GM21515 (cell line): ENCODE results near the gene CTPS1.
A peak's percentile ranks its signal among the peaks of the same experiment; 100 is the strongest.

Experiments
- ATAC-seq: cut with Tn5 transposase; IDR thresholded peaks from one replicate; pipeline ENCODE4 v1.9.1; 2021; ENCODE audit not compliant: unreplicated experiment

The CTPS1 gene, protein sequence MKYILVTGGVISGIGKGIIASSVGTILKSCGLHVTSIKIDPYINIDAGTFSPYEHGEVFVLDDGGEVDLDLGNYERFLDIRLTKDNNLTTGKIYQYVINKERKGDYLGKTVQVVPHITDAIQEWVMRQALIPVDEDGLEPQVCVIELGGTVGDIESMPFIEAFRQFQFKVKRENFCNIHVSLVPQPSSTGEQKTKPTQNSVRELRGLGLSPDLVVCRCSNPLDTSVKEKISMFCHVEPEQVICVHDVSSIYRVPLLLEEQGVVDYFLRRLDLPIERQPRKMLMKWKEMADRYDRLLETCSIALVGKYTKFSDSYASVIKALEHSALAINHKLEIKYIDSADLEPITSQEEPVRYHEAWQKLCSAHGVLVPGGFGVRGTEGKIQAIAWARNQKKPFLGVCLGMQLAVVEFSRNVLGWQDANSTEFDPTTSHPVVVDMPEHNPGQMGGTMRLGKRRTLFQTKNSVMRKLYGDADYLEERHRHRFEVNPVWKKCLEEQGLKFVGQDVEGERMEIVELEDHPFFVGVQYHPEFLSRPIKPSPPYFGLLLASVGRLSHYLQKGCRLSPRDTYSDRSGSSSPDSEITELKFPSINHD

GRCh38 chr1:40979241-40980067, at the start of gene CTPS1:
TSS of gene CTPS1 (plus strand) at chr1:40979696. CDS start at chr1:40983291, 3,595 bp downstream.
- peak; percentile 89 for ATAC-seq

GRCh38 chr1:40930174-40930964, 49.1 kb upstream of the CTPS1 start:
- no peak for ATAC-seq

- ATAC-seq: no peak
Observed at GRCh38 chr1:40931601-40932000, 47.9 kb upstream of the CTPS1 start.

GRCh38 chr1:40932006-40932405, 47.5 kb upstream of the CTPS1 start:
- no peak for ATAC-seq

DNA sequence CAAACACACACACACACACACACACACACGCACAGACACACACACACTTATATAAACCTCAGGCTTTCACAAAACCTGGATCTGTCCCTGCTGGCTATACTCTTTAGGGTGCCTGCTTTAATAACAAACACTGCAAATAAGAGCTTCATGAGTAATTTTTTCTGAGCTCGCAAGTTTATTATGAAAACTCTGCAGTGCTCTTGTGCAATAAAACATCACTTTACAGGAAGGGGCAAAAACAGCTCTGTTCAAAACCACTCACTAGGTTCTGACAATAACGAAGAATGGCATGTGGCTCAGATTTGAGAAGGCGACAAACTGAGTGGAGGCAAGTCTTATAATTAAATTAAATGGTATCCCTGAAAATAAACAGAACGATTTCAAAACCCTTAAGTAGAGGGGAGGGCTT, 42.6 kb upstream of the CTPS1 start:
- no peak for ATAC-seq

DNA sequence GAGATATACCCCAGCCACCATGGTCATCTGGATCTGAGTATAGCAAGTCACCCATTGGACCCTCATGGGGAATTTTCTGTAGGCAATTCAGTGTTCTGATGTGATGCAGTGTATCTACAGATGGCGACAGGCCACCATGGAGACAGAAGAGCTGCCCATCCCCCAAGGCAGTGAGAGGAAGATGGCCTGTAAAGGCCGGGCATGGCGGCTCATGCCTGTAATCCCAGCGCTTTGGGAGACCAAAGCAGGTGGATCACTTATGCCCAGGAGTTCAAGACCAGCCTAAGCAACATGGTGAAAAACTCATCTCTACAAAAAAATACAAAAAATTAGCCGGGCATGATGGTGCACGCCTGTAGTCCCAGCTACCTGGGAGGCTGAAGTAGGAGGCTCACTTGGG, 41.1 kb upstream of the CTPS1 start:
- ATAC-seq: no peak

DNA sequence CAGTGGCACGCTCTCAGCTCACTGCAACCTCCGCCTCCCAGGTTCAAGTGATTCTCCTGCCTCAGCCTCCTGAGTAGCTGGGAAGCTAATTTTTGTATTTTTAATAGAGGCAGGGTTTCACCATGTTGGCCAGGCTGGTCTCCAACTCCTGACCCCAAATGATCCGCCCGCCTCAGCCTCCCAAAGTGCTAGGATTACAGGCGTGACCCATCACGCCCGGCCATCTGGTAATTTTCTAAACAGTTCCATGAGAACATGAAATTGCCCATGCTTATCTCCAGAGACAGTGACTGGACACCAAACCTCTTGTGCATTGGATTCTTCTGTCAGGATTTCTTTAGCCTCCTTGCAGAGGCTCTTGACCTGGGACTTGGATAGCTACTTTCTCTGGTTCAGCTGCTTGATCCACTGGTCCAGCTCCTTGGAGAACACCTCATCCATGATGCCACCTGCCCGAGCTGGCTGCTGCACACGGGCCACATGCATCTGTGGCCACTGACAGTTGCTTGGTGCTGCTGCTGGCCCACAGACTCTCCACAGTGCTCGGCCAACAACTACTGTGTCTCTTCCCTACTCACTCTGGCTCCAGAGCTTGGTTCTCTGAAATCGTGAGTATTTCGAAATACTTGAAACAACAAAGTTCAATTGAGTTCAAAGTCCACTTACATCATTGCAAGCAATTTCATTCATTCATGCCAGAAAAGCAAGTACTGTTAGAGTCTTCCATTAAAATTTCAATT, 40.0 kb upstream of the CTPS1 start:
- ATAC-seq: no peak

DNA sequence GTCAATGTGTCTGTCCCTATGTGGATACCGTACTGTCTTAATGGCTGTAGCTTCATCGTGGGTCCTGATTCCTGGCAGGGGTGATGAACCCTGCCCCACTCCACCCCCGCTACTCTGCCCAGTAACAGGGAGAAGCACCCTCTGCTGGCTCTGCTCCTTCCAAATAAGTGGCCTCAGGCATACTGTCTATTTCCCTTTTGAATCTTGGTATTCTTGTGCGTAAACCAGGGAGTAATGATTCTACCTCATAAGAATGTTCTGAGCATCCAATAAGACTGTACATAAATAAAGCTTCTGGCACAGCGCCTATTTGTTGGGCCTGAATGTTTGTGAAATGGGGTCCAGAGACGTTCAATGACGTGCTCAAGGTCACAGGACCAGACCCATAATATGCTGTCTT, 35.2 kb upstream of the CTPS1 start:
- no peak for ATAC-seq

DNA sequence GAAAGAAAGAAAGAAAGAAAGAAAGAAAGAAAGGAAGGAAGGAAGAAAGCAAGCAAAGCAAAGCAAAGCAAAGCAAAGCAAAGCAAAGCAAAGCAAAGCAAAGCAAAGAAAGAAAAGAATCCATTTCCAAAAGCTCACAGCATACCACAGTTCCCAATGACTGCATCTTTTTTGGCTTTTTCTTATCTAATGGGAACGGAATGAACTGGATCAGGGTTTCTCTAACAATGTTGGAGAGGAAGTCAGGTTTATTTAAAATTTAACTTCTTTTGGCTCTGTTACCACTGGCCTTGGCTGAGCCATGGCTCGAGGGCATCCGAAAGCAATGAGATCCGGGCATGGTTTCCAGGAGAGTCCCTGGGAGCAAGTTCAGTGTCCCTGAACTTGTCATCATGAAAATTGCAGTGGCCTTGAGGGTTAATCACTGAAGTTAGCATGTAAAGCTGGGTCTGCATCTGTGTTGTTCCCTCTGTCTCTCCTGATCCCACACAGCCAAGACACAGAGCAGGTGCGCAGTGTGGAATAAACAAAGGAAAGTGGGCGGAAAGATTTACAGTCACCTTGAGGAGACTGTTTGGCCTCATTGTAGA, 34.6 kb upstream of the CTPS1 start:
- ATAC-seq: no peak

GRCh38 chr1:40945491-40945973, 34.0 kb upstream of the CTPS1 start:
- ATAC-seq: no peak

GRCh38 chr1:40948741-40949443, 30.6 kb upstream of the CTPS1 start:
- no peak for ATAC-seq

DNA sequence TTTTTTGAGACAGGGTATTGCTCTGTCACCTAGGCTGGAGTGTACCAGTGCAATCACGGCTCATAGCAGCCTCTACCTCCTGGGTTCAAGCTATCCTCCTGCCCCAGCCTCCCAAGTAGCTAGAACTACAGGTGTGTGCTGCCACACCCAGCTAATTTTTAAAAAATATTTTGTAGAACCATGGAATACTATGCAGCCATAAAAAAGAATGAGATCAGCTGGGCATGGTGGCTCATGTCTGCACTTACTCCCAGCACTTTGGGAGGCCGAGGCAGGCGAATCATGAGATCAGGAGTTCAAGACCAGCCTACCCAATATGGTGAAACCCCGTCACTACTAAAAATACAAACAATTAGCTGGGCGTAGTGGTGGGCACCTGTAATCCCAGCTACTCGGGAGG, 29.9 kb upstream of the CTPS1 start:
- ATAC-seq: no peak

- ATAC-seq: no peak
Observed at GRCh38 chr1:40951943-40952743, 27.4 kb upstream of the CTPS1 start.

- ATAC-seq: no peak
Observed at GRCh38 chr1:40952744-40953315, 26.7 kb upstream of the CTPS1 start.

DNA sequence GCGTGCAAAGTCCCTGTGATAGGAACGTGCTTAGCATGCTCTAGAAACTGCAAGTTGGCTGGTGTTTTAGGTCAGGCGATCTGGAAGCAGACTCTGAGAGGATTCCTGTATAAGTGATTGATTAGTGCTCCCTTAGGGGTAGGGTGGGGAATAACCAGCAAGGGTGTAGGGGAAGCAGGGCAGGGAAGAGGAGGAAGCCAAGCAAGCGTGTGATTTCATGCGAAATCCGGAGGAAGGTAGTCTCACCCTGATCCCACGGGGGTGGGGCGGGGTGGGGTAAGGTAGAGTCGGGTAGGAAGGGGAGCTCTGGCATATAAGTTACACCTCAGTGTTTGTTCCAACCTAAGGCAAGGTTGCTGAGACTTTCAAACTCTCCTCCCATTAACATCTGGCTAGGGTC, 24.9 kb upstream of the CTPS1 start:
- no peak for ATAC-seq

DNA sequence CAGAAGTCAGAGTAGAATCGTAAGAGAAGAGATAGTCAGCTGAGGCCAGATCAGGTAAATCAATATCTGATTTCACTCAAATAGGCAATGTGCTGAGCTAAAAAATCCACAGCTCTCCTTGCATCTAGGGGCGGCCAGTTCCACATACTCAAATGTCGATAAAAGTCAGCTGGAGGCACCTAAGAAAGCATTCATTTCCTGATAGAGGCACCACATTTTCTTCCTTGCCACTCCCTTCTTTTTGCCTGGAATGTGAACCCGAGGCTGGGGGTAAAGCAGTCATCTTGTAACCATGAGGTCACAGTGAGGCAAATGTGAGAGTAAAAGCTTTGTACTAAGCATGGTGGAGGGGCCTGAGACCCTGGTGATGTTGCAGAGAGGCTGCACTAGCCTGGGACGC, 24.2 kb upstream of the CTPS1 start:
- no peak for ATAC-seq

DNA sequence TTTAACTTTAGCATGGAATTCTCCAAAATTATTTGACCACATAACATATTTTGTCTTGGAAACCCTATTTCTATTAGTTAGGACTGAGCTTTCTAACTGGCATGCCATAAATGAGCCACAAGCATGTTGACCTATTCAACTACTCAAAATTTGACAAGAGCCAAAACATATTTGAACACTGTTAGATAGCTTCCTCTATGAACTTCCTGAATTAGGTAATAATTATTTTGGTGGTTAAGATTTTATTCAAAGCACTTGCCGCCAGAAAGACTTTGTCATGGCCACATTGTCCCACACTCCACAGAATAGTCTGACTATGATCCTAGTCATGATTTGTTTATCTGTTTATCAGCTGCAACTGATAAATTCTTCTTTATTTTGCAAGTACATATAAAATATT, 23.1 kb upstream of the CTPS1 start:
- no peak for ATAC-seq

- ATAC-seq: no peak
Observed at GRCh38 chr1:40958210-40958609, 21.3 kb upstream of the CTPS1 start.
